OCI-LY1 (cell line): ENCODE data around the gene LPA.

Source experiments
- H2AFZ ChIP-seq: fragments of 200-600 bp; sonication (generic), shearing (Covaris generic); 2 replicates; pipeline ENCODE4 v1.6.0; 2014; ENCODE audit warnings: antibody characterized with exemption, mild to moderate bottlenecking, low read length
- H3F3A ChIP-seq: fragments of 200-600 bp; sonication (generic), shearing (Covaris generic); 2 replicates; pipeline ENCODE4 v1.6.0; 2014; ENCODE audit warnings: mild to moderate bottlenecking, antibody characterized with exemption, low read length, moderate library complexity; ENCODE audit not compliant: insufficient read depth
- H3K27ac ChIP-seq: fragments of 200-600 bp; sonication (generic); 2 replicates; pipeline ENCODE4 v1.5.1; 2014; ENCODE audit warnings: low read length, mixed run types, mild to moderate bottlenecking, low read depth; ENCODE audit not compliant: poor library complexity, severe bottlenecking
- H3K27me3 ChIP-seq: fragments of 200-600 bp; sonication (generic); 2 replicates; pipeline ENCODE4 v1.6.0; 2014; ENCODE audit warnings: antibody characterized with exemption, mild to moderate bottlenecking, low read length, moderate library complexity; ENCODE audit not compliant: insufficient read depth
- H3K36me3 ChIP-seq: fragments of 200-600 bp; sonication (generic); 2 replicates; pipeline ENCODE4 v1.6.1; 2014; ENCODE audit warnings: mild to moderate bottlenecking, antibody characterized with exemption, low read length, moderate library complexity, mixed read lengths; ENCODE audit not compliant: insufficient read depth
- H3K4me1 ChIP-seq: fragments of 200-600 bp; sonication (generic); 2 replicates; pipeline ENCODE4 v1.5.1; 2014; ENCODE audit warnings: mild to moderate bottlenecking, low read length, moderate library complexity; ENCODE audit not compliant: insufficient read depth, severe bottlenecking
- H3K4me2 ChIP-seq: fragments of 200-600 bp; sonication (generic), shearing (Covaris generic); 2 replicates; pipeline ENCODE4 v1.6.1; 2014; ENCODE audit warnings: low read length
- H3K4me3 ChIP-seq: fragments of 200-600 bp; sonication (generic); 2 replicates; pipeline ENCODE4 v1.5.1; 2014; ENCODE audit warnings: low read length, low read depth, mild to moderate bottlenecking, mixed read lengths; ENCODE audit not compliant: poor library complexity, severe bottlenecking
- H3K79me2 ChIP-seq: fragments of 200-600 bp; shearing (Covaris generic); 2 replicates; pipeline ENCODE4 v1.6.1; 2016; ENCODE audit warnings: mixed run types, low read length, mixed read lengths; ENCODE audit not compliant: insufficient read depth
- H3K9ac ChIP-seq: fragments of 200-600 bp; sonication (generic), shearing (Covaris generic); 2 replicates; pipeline ENCODE4 v1.6.1; 2014; ENCODE audit warnings: mild to moderate bottlenecking, low read length, mixed read lengths
- H3K9me2 ChIP-seq: fragments of 200-600 bp; sonication (generic), shearing (Covaris generic); 2 replicates; pipeline ENCODE4 v1.6.1; 2014; ENCODE audit warnings: low read depth, mild to moderate bottlenecking, low read length, mixed read lengths
- H3K9me3 ChIP-seq: fragments of 200-600 bp; shearing (Covaris generic); 2 replicates; pipeline ENCODE4 v1.6.1; 2014; ENCODE audit warnings: low read length, mixed read lengths
- H4K20me1 ChIP-seq: fragments of 200-600 bp; sonication (generic), shearing (Covaris generic); 2 replicates; pipeline ENCODE4 v1.6.0; 2016; ENCODE audit warnings: mild to moderate bottlenecking, low read length; ENCODE audit not compliant: insufficient read depth
- CTCF ChIP-seq: fragments of 200-600 bp; sonication (generic), shearing (Covaris generic); IDR thresholded peaks from 2 replicates; pipeline ENCODE4 v1.5.1; 2017; ENCODE audit warnings: mild to moderate bottlenecking, antibody characterized with exemption, low read length, moderate library complexity, mixed read lengths
- EZH2 ChIP-seq: fragments of 200-600 bp; sonication (generic), shearing (Covaris generic); IDR thresholded peaks from 2 replicates; pipeline ENCODE4 v1.8.0; 2017; ENCODE audit warnings: borderline replicate concordance, mixed run types, mild to moderate bottlenecking, antibody characterized with exemption, low read length, moderate library complexity, mixed read lengths

The LPA gene

GRCh38 chr6:160507420-160507819, 156.7 kb downstream of the LPA start:
- no peaks in the 10 kb centered on the region for H3K9me3 ChIP-seq
- H3K4me3 ChIP-seq, result no peak overlapping the region
- H3K27me3 ChIP-seq, result no peaks in the 10 kb centered on the region
- TF ChIP-seq CTCF, result no peak
- TF ChIP-seq EZH2, result no peak
- no peaks in the 10 kb centered on the region for H3F3A ChIP-seq
- no peaks in the 10 kb centered on the region for H3K9me2 ChIP-seq
- no peak overlapping the region for H3K4me2 ChIP-seq
- H3K4me1 ChIP-seq, result no peaks in the 10 kb centered on the region
- H2AFZ ChIP-seq, result no peak overlapping the region
- H3K36me3 ChIP-seq, result no peaks in the 10 kb centered on the region
- no peak overlapping the region for H3K9ac ChIP-seq
- no peaks in the 10 kb centered on the region for H4K20me1 ChIP-seq
- no peak overlapping the region for H3K27ac ChIP-seq
- H3K79me2 ChIP-seq, result no peaks in the 10 kb centered on the region

DNA sequence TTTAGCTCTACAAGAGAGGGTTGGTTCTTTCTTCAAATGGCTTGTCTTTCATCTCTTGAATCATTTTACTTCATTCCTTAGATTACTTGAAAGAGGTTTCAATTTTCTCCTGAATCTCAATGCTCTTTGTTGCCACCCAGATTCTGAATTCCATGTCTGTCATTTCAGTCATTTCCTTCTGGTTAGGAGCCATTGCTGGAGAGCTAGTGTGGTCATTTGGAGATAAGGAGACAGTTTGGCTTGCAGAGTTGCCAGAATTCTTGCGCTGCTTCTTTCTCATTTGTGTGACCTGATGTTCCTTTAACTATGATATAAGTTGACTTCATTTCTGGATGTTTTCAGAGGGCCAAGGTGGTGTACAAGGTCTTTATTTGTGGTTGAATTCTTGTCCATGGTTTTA, 158.1 kb downstream of the LPA start:
- no peak overlapping the region for H3K4me3 ChIP-seq
- H3K9me2 ChIP-seq, result no peaks in the 10 kb centered on the region
- no peaks in the 10 kb centered on the region for H3K4me1 ChIP-seq
- no peaks in the 10 kb centered on the region for H3K79me2 ChIP-seq
- no peak for TF ChIP-seq CTCF
- no peak for TF ChIP-seq EZH2
- no peak overlapping the region for H2AFZ ChIP-seq
- H3K4me2 ChIP-seq, result no peak overlapping the region
- no peaks in the 10 kb centered on the region for H3K36me3 ChIP-seq
- H3K9ac ChIP-seq, result no peak overlapping the region
- H3K9me3 ChIP-seq, result no peaks in the 10 kb centered on the region
- no peaks in the 10 kb centered on the region for H3F3A ChIP-seq
- H3K27me3 ChIP-seq, result no peaks in the 10 kb centered on the region
- no peak overlapping the region for H3K27ac ChIP-seq
- no peaks in the 10 kb centered on the region for H4K20me1 ChIP-seq

GRCh38 chr6:160500639-160501038, 163.4 kb downstream of the LPA start:
- no peaks in the 10 kb centered on the region for H3K9me3 ChIP-seq
- H3K9me2 ChIP-seq, result no peaks in the 10 kb centered on the region
- no peaks in the 10 kb centered on the region for H3F3A ChIP-seq
- H4K20me1 ChIP-seq, result no peaks in the 10 kb centered on the region
- no peak overlapping the region for H2AFZ ChIP-seq
- H3K79me2 ChIP-seq, result no peaks in the 10 kb centered on the region
- no peak overlapping the region for H3K27ac ChIP-seq
- no peak overlapping the region for H3K4me2 ChIP-seq
- no peak overlapping the region for H3K4me3 ChIP-seq
- no peaks in the 10 kb centered on the region for H3K27me3 ChIP-seq
- H3K4me1 ChIP-seq, result no peaks in the 10 kb centered on the region
- no peaks in the 10 kb centered on the region for H3K36me3 ChIP-seq
- H3K9ac ChIP-seq, result no peak overlapping the region
- TF ChIP-seq EZH2 (no peak), CTCF (no peak)
